DOHH2 (cell line): ENCODE results near the gene ZNF638.

Experiments used
- H3F3A ChIP-seq: fragments of 200-600 bp; sonication (generic), shearing (Covaris generic); 2 replicates; pipeline ENCODE4 v1.6.0; 2016; ENCODE audit warnings: antibody characterized with exemption, mild to moderate bottlenecking; ENCODE audit not compliant: control insufficient read depth, insufficient read depth
- H3K27ac ChIP-seq: fragments of 200-600 bp; sonication (generic); 2 replicates; pipeline ENCODE4 v1.5.1; 2014; ENCODE audit warnings: low read depth, mild to moderate bottlenecking, low read length, moderate library complexity
- H3K27me3 ChIP-seq: fragments of 200-600 bp; sonication (generic); 2 replicates; pipeline ENCODE4 v1.6.1; 2014; ENCODE audit warnings: mild to moderate bottlenecking, low read length, mixed read lengths; ENCODE audit not compliant: control insufficient read depth
- H3K36me3 ChIP-seq: fragments of 200-600 bp; sonication (generic); 2 replicates; pipeline ENCODE4 v1.6.1; 2014; ENCODE audit warnings: mild to moderate bottlenecking, low read length, moderate library complexity, mixed read lengths; ENCODE audit not compliant: control insufficient read depth
- H3K4me1 ChIP-seq: fragments of 200-600 bp; sonication (generic); 2 replicates; pipeline ENCODE4 v1.6.1; 2014; ENCODE audit warnings: mild to moderate bottlenecking, low read length, mixed read lengths; ENCODE audit not compliant: control insufficient read depth
- H3K4me2 ChIP-seq: fragments of 200-600 bp; sonication (generic); 2 replicates; pipeline ENCODE4 v1.6.0; 2014; ENCODE audit warnings: mild to moderate bottlenecking, low read length, moderate library complexity
- H3K4me3 ChIP-seq: fragments of 200-600 bp; sonication (generic); 2 replicates; pipeline ENCODE4 v1.5.1; 2014; ENCODE audit warnings: mild to moderate bottlenecking, low read length, mixed read lengths
- H3K79me2 ChIP-seq: fragments of 200-600 bp; sonication (generic); 2 replicates; pipeline ENCODE4 v1.6.1; 2014; ENCODE audit warnings: mild to moderate bottlenecking, low read length, mixed read lengths; ENCODE audit not compliant: control insufficient read depth
- H3K9me2 ChIP-seq: fragments of 200-600 bp; sonication (generic); replicated peaks from 2 replicates; pipeline ENCODE4 v1.6.1; 2014; ENCODE audit warnings: mild to moderate bottlenecking, low read length, mixed read lengths; ENCODE audit not compliant: control insufficient read depth
- H3K9me3 ChIP-seq: fragments of 200-600 bp; sonication (generic); 2 replicates; pipeline ENCODE4 v1.6.1; 2014; ENCODE audit warnings: antibody characterized with exemption, low read length, mixed read lengths; ENCODE audit not compliant: control insufficient read depth, insufficient read depth
- H4K20me1 ChIP-seq: fragments of 200-600 bp; sonication (generic); 2 replicates; pipeline ENCODE4 v1.6.0; 2014; ENCODE audit warnings: low read depth, mild to moderate bottlenecking, antibody characterized with exemption, low read length, moderate library complexity; ENCODE audit not compliant: control insufficient read depth, insufficient read depth
- EZH2phosphoT487 ChIP-seq: fragments of 200-600 bp; sonication (generic); IDR thresholded peaks from 2 replicates; pipeline ENCODE4 v1.6.1; 2017; ENCODE audit warnings: borderline replicate concordance, mild to moderate bottlenecking, antibody characterized with exemption, low read length, moderate library complexity, mixed read lengths
- TF ChIP-seq, protein P1 (sequence below): fragments of 200-600 bp; sonication (generic); IDR thresholded peaks from one replicate; pipeline ENCODE4 v1.5.1; 2014; ENCODE audit warnings: antibody characterized with exemption, mild to moderate bottlenecking, low read depth, low read length; ENCODE audit not compliant: poor library complexity, severe bottlenecking

The ZNF638 gene

DNA sequence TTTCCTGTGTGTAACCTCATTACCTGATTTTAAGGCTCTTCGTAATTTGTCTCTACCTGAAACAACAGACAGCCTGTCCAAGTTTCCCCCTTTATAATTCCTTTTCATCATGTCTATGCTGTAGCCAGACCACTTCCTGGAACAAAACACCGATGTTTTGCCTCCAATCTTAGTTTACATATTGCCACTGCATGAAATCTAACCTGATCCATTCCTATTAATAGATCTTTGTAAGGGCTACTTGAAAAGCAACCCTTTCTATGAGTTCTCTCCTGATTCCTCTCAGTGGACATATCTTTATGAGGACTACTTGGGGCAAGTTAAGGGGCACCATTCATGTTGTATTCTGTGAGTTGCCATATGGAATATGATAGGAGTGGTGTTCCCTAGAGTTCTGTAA, 30.9 kb downstream of the ZNF638 start:
- Histone ChIP-seq H3K79me2 (peaks cover 43% of the 10 kb centered on the region), H3K9me2 (no peaks in the 10 kb centered on the region), H3K27ac (no peak overlapping the region), H3K9me3 (no peaks in the 10 kb centered on the region), H4K20me1 (no peaks in the 10 kb centered on the region; the same call in 1 of the 2 replicates), H3K36me3 (peaks cover 87% of the 10 kb centered on the region), H3K4me2 (no peak overlapping the region), H3F3A (peaks cover 3% of the 10 kb centered on the region; the same call in 1 of the 2 replicates), H3K4me1 (no peaks in the 10 kb centered on the region), H3K27me3 (no peaks in the 10 kb centered on the region), H3K4me3 (no peak overlapping the region)
- TF ChIP-seq, protein P1, sequence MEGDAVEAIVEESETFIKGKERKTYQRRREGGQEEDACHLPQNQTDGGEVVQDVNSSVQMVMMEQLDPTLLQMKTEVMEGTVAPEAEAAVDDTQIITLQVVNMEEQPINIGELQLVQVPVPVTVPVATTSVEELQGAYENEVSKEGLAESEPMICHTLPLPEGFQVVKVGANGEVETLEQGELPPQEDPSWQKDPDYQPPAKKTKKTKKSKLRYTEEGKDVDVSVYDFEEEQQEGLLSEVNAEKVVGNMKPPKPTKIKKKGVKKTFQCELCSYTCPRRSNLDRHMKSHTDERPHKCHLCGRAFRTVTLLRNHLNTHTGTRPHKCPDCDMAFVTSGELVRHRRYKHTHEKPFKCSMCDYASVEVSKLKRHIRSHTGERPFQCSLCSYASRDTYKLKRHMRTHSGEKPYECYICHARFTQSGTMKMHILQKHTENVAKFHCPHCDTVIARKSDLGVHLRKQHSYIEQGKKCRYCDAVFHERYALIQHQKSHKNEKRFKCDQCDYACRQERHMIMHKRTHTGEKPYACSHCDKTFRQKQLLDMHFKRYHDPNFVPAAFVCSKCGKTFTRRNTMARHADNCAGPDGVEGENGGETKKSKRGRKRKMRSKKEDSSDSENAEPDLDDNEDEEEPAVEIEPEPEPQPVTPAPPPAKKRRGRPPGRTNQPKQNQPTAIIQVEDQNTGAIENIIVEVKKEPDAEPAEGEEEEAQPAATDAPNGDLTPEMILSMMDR: no peak
- no peak for TF ChIP-seq EZH2phosphoT487

DNA sequence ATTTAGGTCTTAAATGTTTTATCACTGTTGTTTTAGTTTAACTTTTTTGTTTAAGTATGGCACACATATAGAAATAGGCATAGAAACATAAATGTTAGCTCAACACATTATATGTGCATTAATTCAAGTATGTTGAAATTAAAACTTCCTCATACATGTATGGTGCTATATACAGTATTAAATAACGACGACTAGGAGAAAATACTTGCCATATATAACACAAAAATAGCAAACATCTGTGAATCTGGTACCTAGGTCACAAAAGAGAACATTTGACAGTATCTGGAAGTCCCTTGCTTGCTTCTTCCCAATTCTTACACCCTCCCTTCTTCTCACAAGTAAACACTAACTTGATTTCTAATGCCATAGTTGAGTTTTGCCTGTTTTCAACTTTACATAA, 38.4 kb downstream of the ZNF638 start:
- H3K9me3 ChIP-seq: no peaks in the 10 kb centered on the region
- H3K4me3 ChIP-seq: no peak overlapping the region
- H4K20me1 ChIP-seq: no peaks in the 10 kb centered on the region
- no peaks in the 10 kb centered on the region for H3K9me2 ChIP-seq
- H3K4me2 ChIP-seq: no peak overlapping the region
- TF ChIP-seq, protein P1: no peak
- no peak for TF ChIP-seq EZH2phosphoT487
- no peak overlapping the region for H3K27ac ChIP-seq
- H3K36me3 ChIP-seq: peaks cover 80% of the 10 kb centered on the region
- H3K4me1 ChIP-seq: no peaks in the 10 kb centered on the region
- H3F3A ChIP-seq: peaks cover 6% of the 10 kb centered on the region; the same call in 1 of the 2 replicates
- H3K79me2 ChIP-seq: peaks cover 6% of the 10 kb centered on the region
- no peaks in the 10 kb centered on the region for H3K27me3 ChIP-seq

DNA sequence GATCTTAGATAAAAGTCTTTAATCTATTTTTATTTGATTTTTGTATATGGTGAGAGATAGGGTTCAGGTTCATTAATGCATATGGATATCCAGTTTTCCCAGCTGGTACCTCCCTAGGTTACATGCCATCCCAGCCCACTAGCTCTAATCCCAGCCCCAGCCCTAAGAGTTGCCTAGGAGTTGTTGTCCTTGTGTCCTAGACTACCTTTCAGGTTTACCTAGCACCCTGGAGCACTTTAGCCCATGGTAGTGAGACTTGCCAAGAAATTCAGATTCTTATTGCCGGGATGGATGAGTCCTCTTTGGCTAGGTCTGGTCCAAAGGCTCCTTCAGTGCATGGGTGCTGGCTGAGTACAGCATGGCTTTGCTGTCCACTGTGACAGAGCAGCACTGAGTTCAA, 40.5 kb downstream of the ZNF638 start:
- Histone ChIP-seq H3K27ac (no peak overlapping the region), H3K4me3 (no peak overlapping the region), H3K4me1 (no peaks in the 10 kb centered on the region), H3F3A (peaks cover 3% of the 10 kb centered on the region; the same call in 1 of the 2 replicates), H3K9me2 (no peaks in the 10 kb centered on the region), H3K27me3 (no peaks in the 10 kb centered on the region), H3K79me2 (peaks cover 6% of the 10 kb centered on the region), H3K36me3 (peaks cover 79% of the 10 kb centered on the region), H4K20me1 (no peaks in the 10 kb centered on the region), H3K4me2 (no peak overlapping the region), H3K9me3 (no peaks in the 10 kb centered on the region)
- no peak for TF ChIP-seq EZH2phosphoT487
- TF ChIP-seq, protein P1: no peak
